SIG-M5 treated with dmso at 0.1 percent for 504 hours (cell line): ENCODE results near the gene ZBTB46.
"Not testable (repeated sequence)": the region's sequence is repeated elsewhere in the genome, so short reads cannot be mapped to it uniquely, and the experiment has no call there.

Source experiments
- DNase-seq: peaks from one replicate; lab custom pipeline; 2025; ENCODE audit not compliant: unreplicated experiment; lab: John Stamatoyannopoulos, UW

Gene ZBTB46

DNA sequence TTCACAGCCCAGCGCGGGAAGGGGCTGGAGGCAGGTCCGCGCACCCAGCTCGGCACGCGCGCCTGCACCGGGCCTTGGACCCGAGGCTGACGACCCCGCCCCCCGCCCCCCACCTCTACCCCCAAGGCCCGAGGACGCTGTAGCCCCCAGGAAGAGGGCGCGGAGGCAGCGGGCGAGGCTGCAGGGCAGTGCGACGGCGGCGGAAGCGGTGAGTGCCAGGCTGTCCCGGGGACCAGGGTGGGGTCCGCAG is 93.4 kb downstream of the ZBTB46 start:
- no peak for DNase-seq

DNA sequence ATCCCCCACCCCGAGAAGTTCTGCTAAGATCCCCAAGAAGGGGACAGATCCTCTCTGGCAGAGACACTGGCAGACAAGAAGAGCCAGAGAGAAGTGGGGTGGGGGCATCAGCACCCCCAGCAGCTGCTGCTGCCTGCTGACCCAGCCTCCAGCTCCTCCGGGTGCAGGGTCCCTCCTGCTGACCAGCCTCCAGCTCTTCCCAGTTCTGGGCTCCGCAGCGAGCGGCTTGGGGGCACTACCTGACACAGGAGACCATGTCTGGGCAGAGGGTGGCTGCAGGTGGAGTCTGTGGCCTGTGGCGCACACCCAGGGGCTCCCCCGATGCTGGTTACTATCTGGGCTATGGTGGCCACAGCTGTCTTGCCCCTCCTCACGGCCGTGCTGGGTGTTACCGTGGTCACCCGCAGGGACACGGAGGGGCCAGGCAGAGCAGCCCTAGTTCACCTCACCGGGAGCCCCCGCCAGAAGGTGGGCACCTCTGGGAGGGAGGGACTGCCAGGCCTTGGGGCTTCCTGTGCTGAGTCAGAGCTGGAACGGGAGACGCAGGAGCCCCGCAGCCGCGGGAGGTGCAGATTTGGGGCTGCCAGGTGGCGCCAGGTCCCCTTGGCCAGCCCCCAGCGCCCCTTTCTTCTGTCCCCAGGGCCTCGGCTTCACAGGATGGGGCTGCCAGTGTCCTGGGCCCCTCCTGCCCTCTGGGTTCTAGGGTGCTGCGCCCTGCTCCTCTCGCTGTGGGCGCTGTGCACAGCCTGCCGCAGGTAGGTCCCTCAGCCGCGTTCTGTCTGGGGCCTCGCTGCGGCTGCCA is 94.0 kb downstream of the ZBTB46 start:
- no peak for DNase-seq

DNA sequence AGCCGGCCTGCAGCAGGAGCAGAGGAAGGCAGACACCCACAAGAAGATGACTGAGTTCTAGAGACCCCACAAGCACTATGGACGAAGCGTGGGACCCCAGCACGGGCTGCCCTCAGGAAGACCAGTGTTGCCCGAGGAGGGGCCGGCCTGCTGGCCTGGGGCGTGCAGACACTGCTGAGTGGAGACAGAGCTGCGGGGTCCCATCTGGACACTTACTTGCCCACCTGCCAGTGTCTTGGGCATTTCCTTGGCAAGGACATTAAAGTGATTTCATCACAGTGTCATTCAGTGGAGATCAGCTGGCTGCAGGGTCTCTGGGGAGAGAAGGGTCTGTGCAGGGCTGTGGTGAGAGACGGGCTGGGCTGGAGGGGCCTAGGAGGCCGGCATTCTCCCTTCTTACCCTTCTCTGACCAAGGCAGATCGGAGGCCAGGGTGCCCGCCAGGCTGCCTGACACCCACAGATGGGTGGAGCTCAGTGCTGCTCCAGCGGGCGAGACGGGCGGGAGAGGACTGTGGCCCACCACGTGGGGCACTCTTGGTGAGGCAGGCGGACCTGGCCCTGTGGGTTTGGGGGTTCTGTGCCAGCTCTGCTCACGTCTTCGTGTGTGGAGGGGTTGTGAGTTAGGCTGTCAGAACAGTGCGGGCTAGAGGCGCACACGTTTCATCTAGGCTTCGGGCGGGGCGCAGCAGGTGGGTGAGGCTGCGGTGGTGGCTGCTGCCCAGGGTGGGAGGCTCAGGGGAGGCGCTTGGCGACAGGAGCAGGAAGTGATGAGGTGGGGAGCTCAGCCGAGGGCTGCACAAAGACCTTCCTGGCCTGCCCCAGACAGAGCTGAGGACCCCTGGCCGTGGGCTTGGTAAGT is 95.0 kb downstream of the ZBTB46 start, which contains the start of gene LIME1:
Gene LIME1 (plus strand): TSS at position 806 of the 860 bp plus-strand sequence. CDS start 886 bp downstream, outside the sequence.
- DNase-seq: no peak

DNA sequence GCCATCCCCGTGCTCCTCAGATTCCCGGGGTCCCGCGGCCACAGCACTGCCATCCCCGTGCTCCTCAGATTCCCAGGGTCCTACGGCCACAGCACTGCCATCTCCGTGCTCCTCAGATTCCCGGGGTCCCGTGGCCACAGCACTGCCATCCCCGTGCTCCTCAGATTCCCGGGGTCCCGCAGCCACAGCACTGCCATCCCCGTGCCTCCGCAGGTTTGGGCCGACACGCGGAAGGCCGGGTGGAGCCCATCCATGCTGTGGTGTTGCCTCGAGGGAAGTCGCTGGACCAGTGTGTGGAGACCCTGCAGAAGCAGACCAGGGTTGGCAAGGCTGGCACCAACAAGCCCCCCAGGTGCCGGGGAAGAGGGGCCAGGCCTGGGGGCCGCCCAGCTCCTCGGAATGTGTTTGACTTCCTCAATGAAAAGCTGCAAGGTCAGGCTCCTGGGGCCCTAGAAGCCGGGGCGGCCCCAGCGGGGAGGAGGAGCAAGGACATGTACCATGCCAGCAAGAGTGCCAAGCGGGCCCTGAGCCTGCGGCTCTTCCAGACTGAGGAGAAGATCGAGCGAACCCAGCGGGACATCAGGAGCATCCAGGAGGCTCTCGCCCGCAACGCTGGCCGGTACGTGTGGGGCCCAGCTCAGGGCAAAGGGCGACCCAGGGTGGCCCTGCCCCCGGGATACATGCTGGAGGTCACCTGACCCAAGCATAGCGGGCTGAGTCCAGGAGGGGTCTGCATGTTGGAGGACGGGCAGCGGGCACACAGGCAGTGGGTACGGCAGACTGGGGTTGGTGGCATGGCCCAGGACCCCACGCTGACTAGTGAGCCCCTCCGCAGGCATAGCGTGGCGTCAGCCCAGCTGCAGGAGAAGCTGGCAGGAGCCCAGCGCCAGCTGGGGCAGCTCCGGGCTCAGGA is 95.9 kb downstream of the ZBTB46 start:
- no peak for DNase-seq

DNA sequence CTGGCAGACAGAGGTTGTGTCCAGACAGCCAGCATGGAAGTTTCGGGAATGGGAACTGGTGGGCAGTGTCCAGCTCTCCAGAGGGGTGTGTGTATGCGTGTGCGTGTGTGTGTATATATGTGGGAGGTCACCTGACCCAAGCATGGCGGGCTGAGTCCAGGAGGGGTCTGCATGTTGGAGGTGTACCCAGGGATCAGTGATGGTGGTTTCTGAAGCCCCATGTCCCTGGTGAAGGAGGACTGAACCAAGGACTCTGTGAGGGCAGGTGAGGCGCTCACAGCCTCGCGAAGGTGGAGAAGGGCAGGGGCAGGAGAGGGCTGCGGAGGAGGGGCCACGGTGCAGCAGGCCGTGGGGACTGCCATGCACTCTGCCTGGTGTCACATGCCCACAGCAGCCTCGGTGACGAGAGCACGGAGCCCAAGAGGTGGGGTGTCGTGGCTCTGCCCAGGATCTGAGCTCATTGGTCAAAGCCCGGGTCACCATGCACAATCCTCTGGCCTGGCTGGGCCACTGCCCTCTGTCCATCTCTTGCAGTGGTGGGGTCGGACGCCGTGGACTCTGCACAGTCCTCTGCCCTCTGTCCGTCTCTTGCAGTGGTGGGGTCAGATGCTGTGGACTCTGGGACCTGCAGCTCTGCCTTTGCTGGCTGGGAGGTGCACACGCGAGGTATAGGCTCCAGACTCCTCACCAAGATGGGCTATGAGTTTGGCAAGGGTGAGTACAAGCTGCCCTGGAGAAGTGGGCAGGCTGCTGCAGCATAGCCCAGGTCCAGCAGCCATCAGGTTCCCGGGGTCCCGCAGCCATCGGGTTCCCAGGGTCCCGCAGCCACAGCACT is 96.7 kb downstream of the ZBTB46 start:
- no peak for DNase-seq

DNA sequence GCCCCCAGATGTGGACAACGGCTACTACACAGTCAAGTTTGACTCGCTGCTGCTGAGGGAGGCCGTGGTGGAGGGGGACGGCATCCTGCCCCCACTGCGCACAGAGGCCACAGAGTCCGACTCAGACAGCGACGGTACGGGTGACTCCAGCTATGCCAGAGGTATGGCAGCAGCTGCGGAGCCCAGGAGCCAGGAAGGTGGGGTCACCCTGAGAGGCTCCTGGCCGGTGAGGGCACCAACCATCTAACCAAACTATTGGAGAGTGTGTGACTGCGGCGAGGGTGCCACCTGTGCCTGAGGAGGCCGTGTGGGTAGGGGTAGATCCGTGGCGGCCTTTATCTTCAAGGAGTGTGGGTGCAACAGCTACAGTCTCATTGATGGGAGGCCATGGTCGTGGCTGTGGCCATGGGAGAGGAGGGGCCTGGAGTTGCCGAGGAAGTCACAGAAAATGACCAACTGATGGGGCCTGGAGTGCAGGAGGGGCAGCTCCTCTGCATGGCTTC is 97.4 kb downstream of the ZBTB46 start:
- no peak for DNase-seq

DNA sequence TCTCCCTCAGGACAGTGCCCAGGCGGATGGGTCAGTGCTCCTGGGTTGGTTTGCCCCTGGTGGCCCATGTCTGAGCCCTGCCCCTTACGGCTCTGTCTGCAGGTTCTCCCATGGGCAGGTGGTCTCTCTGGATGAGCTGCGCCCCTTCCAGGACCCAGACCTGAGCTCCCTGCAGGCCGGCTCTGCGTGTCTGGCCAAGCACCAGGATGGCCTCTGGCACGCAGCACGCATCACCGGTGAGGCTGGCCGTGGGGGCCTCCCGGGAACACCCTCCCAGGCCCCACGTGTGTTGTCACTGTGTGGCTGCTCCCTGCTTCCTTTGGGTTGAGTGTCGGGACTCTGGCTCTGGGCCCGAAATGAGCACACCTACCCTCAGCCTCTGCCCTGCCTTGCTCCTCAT is 97.9 kb downstream of the ZBTB46 start:
- DNase-seq: no peak

DNA sequence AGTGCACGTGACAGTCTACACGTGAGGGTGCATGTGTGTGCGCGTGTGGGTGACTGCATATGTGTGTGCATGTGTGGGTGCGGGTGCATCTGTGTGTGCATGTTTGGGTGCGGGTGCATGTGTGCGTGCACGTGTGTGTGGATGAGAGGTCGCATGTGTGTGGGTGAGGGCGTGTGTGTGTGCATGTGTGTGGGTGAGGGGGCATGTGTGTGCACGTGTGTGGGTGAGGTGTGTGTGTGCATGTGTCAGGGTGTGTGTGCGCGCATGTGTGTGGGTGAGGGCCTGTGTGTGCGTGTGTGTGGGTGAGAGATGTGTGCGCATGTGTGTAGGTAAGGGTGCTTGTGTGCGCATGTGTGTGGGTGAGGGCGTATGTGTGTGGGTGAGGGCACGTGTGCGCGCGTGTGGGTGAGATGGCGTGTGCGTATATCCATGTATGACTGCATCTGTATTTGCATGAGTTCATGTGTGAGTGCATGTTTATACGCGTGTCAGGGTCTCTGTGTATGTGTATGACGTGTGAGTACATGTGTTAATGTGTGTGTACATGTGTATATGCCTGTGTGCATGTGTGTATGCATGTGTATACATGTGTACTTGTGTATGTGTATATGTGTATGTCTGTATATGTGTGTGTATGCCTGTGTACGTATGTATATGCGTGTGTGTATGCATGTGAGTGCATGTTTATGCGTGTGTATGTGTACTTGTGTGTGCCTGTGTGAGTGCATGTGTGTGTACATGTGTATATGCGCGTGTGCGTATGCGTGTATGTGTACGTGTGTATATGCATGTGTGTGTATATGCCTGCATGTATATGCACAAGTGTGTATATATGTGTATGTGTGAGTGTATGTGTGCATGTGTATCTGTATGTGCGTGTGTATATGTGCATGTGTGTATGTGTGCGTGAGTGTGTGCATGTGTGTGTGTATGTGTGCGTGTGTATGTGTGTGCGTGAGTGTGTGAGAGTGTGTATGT is 98.7 kb downstream of the ZBTB46 start:
- DNase-seq: no peak

DNA sequence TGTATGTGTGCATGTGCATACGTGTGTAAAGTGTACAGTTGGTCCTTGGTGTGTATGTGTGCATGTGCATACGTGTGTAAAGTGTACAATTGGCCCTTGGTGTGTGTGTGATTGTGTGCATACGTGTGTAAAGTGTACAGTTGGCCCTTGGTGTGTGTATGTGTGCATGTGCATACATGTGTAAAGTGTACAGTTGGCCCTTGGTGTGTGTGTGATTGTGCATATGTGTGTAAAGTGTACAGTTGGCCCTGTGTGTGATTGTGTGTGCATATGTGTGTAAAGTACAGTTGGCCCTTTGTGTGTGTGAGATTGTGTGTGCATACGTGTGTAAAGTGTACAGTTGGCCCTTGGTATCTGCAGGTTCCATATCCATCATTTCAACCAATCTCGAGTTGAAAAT is 99.7 kb downstream of the ZBTB46 start:
- no peak for DNase-seq

DNA sequence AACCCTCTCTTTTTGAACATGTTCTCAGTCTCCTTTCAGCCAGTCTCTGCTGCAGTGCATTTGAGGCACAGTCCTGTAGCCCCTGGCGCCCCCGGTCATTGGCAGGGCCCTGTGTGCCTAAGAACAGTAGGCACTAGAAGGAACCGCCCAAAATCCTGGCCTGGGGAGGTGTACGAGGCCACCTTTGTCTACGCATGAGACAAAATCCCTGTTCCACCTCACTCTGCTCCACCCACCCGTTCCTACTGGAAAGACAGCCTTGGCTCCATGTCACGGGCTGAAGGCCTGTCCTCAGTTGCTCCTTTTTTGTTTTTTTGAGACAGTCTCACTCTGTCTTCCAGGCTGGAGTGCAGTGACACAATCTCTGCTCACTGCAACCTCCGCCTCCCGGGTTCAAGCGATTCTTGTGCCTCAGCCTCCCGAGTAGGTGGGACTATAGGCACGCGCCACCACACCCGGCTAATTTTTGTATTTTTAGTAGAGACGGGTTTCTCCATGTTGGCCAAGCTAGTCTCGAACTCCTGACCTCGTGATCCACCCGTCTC is 100.8 kb downstream of the ZBTB46 start:
- DNase-seq: not testable (repeated sequence)

DNA sequence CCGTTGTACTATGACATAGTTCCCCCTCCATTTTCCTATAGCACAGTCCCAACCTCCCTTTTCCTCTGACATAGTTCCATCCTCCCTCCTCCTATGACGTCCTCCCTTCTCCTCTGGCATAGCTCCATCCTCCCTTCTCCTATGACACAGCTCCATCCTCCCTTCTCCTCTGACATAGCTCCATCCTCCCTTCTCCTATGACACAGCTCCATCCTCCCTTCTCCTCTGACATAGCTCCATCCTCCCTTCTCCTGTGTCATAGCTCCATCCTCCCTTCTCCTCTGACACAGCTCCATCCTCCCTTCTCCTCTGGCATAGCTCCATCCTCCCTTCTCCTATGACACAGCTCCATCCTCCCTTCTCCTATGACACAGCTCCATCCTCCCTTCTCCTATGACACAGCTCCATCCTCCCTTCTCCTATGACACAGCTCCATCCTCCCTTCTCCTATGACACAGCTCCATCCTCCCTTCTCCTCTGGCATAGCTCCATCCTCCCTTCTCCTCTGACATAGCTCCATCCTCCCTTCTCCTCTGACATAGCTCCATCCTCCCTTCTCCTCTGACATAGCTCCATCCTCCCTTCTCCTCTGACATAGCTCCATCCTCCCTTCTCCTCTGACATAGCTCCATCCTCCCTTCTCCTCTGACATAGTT is 108.0 kb downstream of the ZBTB46 start:
- DNase-seq: not testable (repeated sequence)

DNA sequence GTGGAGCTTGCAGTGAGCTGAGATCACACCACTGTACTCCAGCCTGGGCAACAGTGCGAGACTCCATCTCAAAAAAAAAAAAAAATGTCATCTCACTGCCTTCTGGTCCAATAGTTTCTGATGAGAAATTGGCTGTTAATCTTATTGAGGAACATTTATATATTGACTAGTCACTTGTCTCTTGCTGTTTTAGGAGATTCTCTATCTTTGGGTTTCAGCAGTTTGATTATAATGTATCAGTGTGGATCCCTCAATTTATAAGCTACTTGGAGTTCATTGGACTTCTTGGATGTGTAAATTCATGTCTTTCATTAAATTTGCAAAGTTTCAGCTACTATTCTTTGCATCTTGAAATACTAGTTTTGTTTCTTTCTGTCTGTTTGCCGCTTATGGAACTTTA is 112.1 kb downstream of the ZBTB46 start:
- no peak for DNase-seq

DNA sequence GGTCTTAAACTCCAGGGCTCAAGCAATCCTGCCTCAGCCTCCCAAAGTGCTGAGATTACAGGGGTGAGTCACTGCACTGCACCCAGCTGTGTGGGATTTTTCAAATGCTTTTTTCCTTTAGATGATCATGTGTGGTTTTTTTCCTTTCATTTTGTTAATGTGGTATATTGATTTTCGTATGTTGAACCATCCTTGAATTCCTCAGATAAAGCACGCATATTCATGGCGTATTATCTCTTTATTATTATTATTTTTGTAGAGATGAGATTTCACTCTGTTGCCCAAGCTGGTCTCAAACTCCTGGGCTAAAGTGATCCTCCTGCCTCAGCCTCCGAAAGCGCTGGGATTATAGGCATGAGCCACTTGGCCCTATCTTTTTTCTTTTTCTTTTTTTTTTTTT is 116.2 kb downstream of the ZBTB46 start:
- no peak for DNase-seq

DNA sequence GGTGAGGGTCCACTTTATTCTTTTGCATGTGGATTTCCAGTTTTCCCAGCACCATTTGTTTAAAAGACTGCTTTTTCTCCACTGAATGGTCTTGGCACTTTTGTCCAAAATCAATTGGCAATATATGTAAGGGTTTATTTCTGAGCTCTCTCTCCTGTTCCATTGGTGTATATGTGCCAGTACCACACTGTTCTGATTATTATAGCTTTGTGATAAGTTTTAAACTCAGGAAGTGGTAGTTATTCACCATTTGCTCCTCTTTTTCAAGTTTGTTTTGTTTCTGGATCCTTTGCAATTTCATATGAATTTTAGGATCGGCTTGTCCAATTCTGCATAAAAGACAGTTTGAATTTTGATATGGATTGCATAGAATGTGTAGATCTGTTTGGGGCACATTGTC is 118.9 kb downstream of the ZBTB46 start:
- DNase-seq: no peak

DNA sequence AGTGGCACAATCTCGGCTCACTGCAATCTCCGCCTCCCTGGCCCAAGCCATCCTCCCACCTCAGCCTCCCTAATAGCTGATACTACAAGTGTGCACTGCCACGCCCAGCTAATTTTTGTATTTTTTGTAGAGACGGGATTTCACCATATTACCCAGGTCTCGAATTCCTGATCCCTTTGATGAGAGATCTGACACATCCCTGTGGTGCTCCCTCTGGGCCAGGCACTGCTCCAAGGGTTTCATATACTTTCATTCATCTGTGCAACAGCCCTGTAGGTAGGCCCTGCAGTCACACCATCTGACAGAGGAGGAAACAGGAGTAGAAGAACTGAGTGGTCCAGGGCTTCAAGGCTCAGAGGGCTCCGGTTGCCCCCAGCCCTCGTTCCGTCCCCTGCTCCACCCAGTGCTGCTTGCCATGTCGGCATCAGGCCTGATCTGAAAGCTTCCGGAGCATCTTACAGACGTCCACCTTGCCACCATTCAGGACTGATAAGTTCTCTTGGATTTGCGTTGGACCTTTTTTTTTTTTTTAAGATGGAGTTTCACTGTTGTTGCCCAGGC is 119.9 kb downstream of the ZBTB46 start:
- DNase-seq: no peak

DNA sequence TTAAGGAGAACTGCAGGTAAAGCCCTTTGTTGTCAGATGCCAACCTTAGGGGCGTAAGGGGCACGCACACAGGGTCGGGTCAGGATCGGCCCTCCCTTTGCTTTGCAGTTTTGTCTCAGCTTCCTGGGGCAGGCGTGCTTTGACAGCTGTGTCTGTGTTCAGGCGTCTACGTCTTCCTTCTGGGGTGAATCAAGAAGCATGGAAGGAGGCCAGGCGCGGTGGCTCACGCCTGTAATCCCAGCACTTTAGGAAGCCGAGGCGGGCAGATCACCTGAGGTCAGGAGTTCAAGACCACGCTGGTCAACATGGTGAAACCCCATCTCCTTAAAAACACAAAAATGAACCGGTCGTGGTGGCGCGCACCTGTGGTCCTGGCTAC is 121.9 kb downstream of the ZBTB46 start:
- no peak for DNase-seq

DNA sequence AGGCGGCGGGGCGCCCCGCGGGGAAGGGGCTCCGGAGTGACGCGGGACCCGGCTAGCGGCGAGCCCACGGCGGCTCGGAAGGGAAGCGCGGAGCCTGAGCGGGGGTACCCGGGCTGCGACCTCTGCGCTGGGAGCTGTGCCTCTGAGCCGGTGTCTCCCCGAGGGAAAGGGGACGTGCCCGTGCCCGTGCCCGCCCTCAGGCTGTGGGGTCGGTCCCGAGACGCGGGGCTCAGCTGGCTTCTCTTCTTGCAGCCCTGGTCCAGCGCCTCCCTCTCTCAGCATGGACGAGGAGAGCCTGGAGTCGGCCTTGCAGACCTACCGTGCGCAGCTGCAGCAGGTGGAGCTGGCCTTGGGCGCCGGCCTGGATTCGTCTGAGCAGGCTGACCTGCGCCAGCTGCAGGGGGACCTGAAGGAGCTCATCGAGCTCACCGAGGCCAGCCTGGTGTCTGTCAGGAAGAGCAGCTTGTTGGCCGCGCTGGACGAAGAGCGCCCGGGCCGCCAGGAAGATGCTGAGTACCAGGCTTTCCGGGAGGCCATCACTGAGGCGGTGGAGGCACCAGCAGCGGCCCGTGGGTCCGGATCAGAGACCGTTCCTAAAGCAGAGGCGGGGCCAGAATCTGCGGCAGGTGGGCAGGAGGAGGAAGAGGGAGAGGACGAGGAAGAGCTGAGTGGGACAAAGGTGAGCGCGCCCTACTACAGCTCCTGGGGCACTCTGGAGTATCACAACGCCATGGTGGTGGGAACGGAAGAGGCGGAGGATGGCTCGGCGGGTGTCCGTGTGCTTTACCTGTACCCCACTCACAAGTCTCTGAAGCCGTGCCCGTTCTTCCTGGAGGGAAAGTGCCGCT is 122.5 kb downstream of the ZBTB46 start:
- DNase-seq: no peak
